ENCODE results near the gene FIGNL2.

The FIGNL2 gene

DNA sequence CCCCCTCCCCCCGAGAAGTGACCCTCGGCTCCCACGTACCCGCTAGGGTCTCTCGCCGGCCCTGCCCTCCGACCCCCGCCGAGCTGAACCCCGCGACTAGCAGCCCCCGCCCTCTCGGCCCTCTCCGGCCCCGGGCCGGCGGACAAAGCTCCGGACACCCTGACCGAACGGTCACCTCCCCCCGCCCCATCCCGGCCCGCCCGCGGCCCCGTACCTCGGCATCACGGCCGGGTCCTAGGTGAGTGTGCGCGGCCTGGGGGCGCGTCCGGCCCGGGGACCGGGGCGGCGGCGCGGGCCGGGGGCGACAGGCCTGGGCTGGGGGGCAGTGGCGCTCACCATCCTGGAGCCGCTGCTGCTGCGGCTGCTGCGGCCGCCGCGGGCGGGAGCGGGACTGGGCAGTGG lies at the start of gene FIGNL2:
Gene FIGNL2 (minus strand): TSS at position 393 of the 402 bp plus-strand sequence. CDS start 26,305 bp downstream, outside the sequence.
- Histone ChIP-seq H3K4me1 (ENCODE audit: control insufficient read depth, insufficient read depth, low read length) (peaks cover 24% of the 10 kb centered on the region), H3K9me3 (ENCODE audit: control insufficient read depth, insufficient read depth, low read length) (no peaks in the 10 kb centered on the region), H3K36me3 (ENCODE audit: control insufficient read depth, insufficient read depth, low read length) (peaks cover 4% of the 10 kb centered on the region), H3K9ac (ENCODE audit: low read depth, low read length) (no peak within 1 kb of the TSS), H3K27me3 (ENCODE audit: control insufficient read depth, insufficient read depth, low read length) (peaks cover 54% of the 10 kb centered on the region), H3K4me3 (ENCODE audit: low read depth, low read length) (peak within 1 kb of the TSS; percentile 80)

- H3K36me3 ChIP-seq (ENCODE audit: control insufficient read depth, insufficient read depth, low read length), result no peaks in the 10 kb centered on the region
- H3K27me3 ChIP-seq (ENCODE audit: control insufficient read depth, insufficient read depth, low read length), result peaks cover 2% of the 10 kb centered on the region
- no peak overlapping the region for H3K9ac ChIP-seq (ENCODE audit: low read depth, low read length)
- no peak overlapping the region for H3K4me3 ChIP-seq (ENCODE audit: low read depth, low read length)
- no peaks in the 10 kb centered on the region for H3K9me3 ChIP-seq (ENCODE audit: control insufficient read depth, insufficient read depth, low read length)
- no peaks in the 10 kb centered on the region for H3K4me1 ChIP-seq (ENCODE audit: control insufficient read depth, insufficient read depth, low read length)
Measured at GRCh38 chr12:51897181-51897580, 48.7 kb upstream of the FIGNL2 start.

DNA sequence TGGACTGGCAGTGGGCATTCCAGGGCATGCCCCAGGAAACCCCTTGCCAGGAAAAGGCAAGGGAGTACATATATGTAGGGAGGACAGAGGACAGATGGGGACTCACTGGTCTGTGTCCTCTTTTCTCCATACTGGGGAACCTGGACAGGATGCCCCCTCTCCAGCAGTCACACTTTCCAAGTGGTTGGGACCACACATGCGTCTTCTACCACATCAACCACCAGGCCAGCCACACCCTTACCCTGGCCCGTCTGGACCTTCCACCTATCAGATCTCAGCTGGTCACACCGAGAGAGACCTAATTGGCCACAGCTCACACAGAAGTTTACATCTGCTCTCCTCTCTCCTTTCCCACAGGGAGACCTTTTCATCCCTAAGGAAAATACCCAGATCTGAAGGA lies 47.7 kb upstream of the FIGNL2 start:
- Histone ChIP-seq H3K36me3 (ENCODE audit: control insufficient read depth, insufficient read depth, low read length) (no peaks in the 10 kb centered on the region), H3K4me3 (ENCODE audit: low read depth, low read length) (no peak overlapping the region), H3K9ac (ENCODE audit: low read depth, low read length) (no peak overlapping the region), H3K27me3 (ENCODE audit: control insufficient read depth, insufficient read depth, low read length) (peaks cover 2% of the 10 kb centered on the region), H3K9me3 (ENCODE audit: control insufficient read depth, insufficient read depth, low read length) (no peaks in the 10 kb centered on the region), H3K4me1 (ENCODE audit: control insufficient read depth, insufficient read depth, low read length) (no peaks in the 10 kb centered on the region)

GRCh38 chr12:51895378-51896135 lies 47.0 kb upstream of the FIGNL2 start:
- Histone ChIP-seq H3K36me3 (ENCODE audit: control insufficient read depth, insufficient read depth, low read length) (no peaks in the 10 kb centered on the region), H3K27me3 (ENCODE audit: control insufficient read depth, insufficient read depth, low read length) (peaks cover 2% of the 10 kb centered on the region), H3K4me1 (ENCODE audit: control insufficient read depth, insufficient read depth, low read length) (no peaks in the 10 kb centered on the region), H3K9me3 (ENCODE audit: control insufficient read depth, insufficient read depth, low read length) (no peaks in the 10 kb centered on the region), H3K4me3 (ENCODE audit: low read depth, low read length) (no peak overlapping the region), H3K9ac (ENCODE audit: low read depth, low read length) (no peak overlapping the region)

GRCh38 chr12:51893786-51894185 lies 45.3 kb upstream of the FIGNL2 start:
- Histone ChIP-seq H3K9me3 (ENCODE audit: control insufficient read depth, insufficient read depth, low read length) (no peaks in the 10 kb centered on the region), H3K27me3 (ENCODE audit: control insufficient read depth, insufficient read depth, low read length) (peaks cover 6% of the 10 kb centered on the region), H3K4me3 (ENCODE audit: low read depth, low read length) (no peak overlapping the region), H3K36me3 (ENCODE audit: control insufficient read depth, insufficient read depth, low read length) (no peaks in the 10 kb centered on the region), H3K4me1 (ENCODE audit: control insufficient read depth, insufficient read depth, low read length) (peaks cover 2% of the 10 kb centered on the region), H3K9ac (ENCODE audit: low read depth, low read length) (no peak overlapping the region)

- H3K36me3 ChIP-seq (ENCODE audit: control insufficient read depth, insufficient read depth, low read length), result no peaks in the 10 kb centered on the region
- H3K9ac ChIP-seq (ENCODE audit: low read depth, low read length), result no peak overlapping the region
- H3K9me3 ChIP-seq (ENCODE audit: control insufficient read depth, insufficient read depth, low read length), result no peaks in the 10 kb centered on the region
- H3K4me1 ChIP-seq (ENCODE audit: control insufficient read depth, insufficient read depth, low read length), result peaks cover 2% of the 10 kb centered on the region
- no peak overlapping the region for H3K4me3 ChIP-seq (ENCODE audit: low read depth, low read length)
- peaks cover 14% of the 10 kb centered on the region for H3K27me3 ChIP-seq (ENCODE audit: control insufficient read depth, insufficient read depth, low read length)
Measured at GRCh38 chr12:51891843-51892242, 43.3 kb upstream of the FIGNL2 start.

DNA sequence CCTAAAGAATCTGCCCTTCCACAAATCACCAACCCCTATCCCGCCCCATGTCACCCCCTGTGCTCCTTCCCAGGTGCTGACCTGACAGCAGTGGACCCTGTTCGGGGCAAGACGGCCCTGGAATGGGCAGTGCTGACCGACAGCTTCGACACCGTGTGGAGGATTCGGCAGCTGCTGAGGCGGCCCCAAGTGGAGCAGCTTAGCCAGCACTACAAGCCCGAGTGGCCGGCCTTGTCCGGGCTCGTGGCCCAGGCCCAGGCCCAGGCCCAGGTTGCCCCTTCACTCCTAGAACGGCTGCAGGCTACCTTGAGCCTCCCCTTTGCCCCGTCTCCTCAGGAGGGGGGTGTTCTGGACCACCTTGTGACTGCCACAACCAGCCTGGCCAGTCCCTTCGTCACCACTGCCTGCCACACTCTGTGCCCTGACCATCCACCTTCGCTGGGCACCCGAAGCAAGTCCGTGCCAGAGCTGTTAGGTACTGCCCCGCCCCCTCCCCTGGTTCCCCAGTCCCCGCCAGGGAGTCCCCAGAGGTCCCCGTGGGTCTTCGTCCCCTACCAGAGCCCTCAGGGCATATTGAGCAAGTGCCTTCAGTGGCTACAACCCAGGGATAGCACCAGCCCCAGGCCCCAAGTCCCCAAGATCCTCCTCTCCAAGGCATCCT lies 42.1 kb upstream of the FIGNL2 start:
- peaks cover 2% of the 10 kb centered on the region for H3K4me1 ChIP-seq (ENCODE audit: control insufficient read depth, insufficient read depth, low read length)
- no peaks in the 10 kb centered on the region for H3K9me3 ChIP-seq (ENCODE audit: control insufficient read depth, insufficient read depth, low read length)
- H3K36me3 ChIP-seq (ENCODE audit: control insufficient read depth, insufficient read depth, low read length), result no peaks in the 10 kb centered on the region
- no peak overlapping the region for H3K9ac ChIP-seq (ENCODE audit: low read depth, low read length)
- H3K4me3 ChIP-seq (ENCODE audit: low read depth, low read length), result no peak overlapping the region
- H3K27me3 ChIP-seq (ENCODE audit: control insufficient read depth, insufficient read depth, low read length), result peaks cover 14% of the 10 kb centered on the region

GRCh38 chr12:51890133-51890464 lies 41.6 kb upstream of the FIGNL2 start:
- Histone ChIP-seq H3K9ac (ENCODE audit: low read depth, low read length) (no peak overlapping the region), H3K9me3 (ENCODE audit: control insufficient read depth, insufficient read depth, low read length) (no peaks in the 10 kb centered on the region), H3K36me3 (ENCODE audit: control insufficient read depth, insufficient read depth, low read length) (no peaks in the 10 kb centered on the region), H3K27me3 (ENCODE audit: control insufficient read depth, insufficient read depth, low read length) (peaks cover 14% of the 10 kb centered on the region), H3K4me3 (ENCODE audit: low read depth, low read length) (no peak overlapping the region), H3K4me1 (ENCODE audit: control insufficient read depth, insufficient read depth, low read length) (peaks cover 2% of the 10 kb centered on the region)

DNA sequence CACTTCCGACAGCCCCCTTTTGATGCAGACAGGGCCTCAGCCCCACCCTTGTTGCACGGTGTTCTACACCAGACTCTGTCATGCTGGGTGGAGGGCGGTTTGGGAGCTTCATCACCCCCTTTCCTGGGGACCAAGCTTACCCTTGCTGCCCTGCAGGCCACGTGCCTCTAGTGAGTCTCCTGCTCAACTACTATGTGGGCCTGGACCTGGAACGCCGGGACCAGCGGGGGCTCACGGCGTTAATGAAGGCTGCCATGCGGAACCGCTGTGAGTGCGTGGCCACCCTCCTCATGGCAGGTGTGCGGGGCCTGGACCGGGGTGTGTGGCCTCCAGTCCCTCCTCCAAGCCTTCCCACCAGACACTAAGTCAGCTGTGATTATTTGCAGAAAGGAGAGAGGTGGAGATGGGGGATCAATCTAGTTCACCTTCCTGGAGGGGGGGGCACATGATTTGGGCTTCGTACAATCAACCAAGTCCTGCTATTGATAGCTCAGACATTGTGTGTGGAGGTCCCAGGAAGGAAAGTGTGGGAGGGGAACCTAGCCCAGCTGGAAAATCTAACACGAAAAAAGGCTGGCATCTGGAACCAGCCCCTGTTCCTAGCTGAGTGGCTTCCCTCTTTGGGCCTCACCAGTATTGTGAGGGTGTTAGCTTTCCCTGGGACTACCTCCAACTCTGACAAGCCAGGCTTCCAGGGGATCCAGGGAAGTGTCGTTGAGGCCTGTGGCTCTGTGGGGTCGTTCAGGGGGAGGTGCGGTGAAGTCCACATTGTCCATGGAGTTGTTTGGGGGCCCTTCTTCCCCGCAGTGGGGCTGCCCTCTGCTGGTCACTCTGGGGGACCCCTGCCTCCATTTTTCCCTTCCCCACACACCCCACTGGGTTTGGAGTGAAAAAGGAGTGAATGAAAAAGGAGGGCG lies 41.0 kb upstream of the FIGNL2 start:
- Histone ChIP-seq H3K4me1 (ENCODE audit: control insufficient read depth, insufficient read depth, low read length) (peaks cover 2% of the 10 kb centered on the region), H3K27me3 (ENCODE audit: control insufficient read depth, insufficient read depth, low read length) (peaks cover 14% of the 10 kb centered on the region), H3K36me3 (ENCODE audit: control insufficient read depth, insufficient read depth, low read length) (no peaks in the 10 kb centered on the region), H3K9me3 (ENCODE audit: control insufficient read depth, insufficient read depth, low read length) (no peaks in the 10 kb centered on the region), H3K4me3 (ENCODE audit: low read depth, low read length) (no peak overlapping the region), H3K9ac (ENCODE audit: low read depth, low read length) (no peak overlapping the region)

DNA sequence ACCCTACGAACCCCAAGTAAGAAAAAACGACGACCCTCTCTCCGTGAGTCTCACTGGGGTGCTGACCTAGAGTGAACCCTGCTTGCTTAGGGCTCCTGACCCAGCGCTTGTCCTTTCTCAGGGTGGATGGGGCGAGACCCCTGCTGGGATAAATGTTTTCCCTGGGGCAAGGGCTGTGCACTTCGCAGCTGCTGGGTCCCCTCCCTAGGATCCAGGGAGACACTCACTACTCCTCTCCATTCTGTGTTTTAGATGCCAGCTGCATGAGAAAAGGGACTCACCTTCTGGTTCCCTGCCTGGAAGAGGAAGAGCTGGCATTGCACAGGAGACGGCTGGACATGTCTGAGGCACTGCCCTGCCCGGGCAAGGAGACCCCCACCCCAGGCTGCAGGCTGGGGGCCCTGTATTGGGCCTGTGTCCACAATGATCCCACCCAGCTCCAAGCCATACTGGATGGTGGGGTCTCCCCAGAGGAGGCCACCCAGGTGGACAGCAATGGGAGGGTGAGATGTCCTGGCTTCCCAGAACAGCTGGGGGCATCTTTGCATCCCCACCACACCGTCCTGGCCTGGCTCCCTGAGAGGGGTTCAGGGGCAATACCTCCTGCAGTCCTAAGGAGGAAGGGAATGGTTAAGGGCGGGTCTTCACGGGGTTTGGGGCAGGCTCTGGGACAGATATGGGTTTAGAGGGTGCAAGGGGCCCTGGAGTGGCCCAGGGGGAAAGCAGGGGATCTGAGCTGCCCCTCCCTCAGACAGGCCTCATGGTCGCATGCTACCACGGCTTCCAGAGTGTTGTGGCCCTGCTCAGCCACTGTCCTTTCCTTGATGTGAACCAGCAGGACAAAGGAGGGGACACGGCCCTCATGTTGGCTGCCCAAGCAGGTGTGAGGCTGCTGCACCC lies 40.0 kb upstream of the FIGNL2 start:
- Histone ChIP-seq H3K4me1 (ENCODE audit: control insufficient read depth, insufficient read depth, low read length) (peaks cover 2% of the 10 kb centered on the region), H3K27me3 (ENCODE audit: control insufficient read depth, insufficient read depth, low read length) (peaks cover 14% of the 10 kb centered on the region), H3K9ac (ENCODE audit: low read depth, low read length) (peak overlapping the region; percentile 19), H3K4me3 (ENCODE audit: low read depth, low read length) (peak overlapping the region; percentile 60), H3K9me3 (ENCODE audit: control insufficient read depth, insufficient read depth, low read length) (no peaks in the 10 kb centered on the region), H3K36me3 (ENCODE audit: control insufficient read depth, insufficient read depth, low read length) (no peaks in the 10 kb centered on the region)
